SK-N-SH (cell line): ENCODE measurements around the gene CCDC197. TPM values are rescaled to one million over a fixed set of nuclear protein-coding genes. Genes with fewer than 3 reads are reported as not detected.

ENCODE experiments used
- CTCF ChIA-PET: fragments of 300-600, 350-600 bp; formaldehyde crosslinking; extraction: SDS; loops from one replicate; lab custom pipeline; 2021; lab: Yijun Ruan, JAX
- POLR2A ChIA-PET: fragments of 350-600 bp; sonication (Branson Sonifier 250); formaldehyde crosslinking; extraction: SDS; loops from one replicate; lab custom pipeline; 2020; ENCODE audit warnings: antibody characterized with exemption, inconsistent platforms; lab: Yijun Ruan, JAX
- DNase-seq: peaks from one replicate; pipeline ENCODE4 v3.0.0; 2012
- H2AFZ ChIP-seq: fragments of 200-600 bp; sonication (generic); 2 replicates; pipeline ENCODE4 v1.8.1; 2016; ENCODE audit warnings: antibody characterized with exemption, mild to moderate bottlenecking, low read depth
- H3F3A ChIP-seq: fragments of 200-600 bp; sonication (generic); replicated peaks from 2 replicates; pipeline ENCODE3; 2016; ENCODE audit warnings: antibody characterized with exemption, mild to moderate bottlenecking; ENCODE audit not compliant: insufficient read depth
- H3K27ac ChIP-seq, 2 experiments: fragments of 200-500 bp in 1 of 2; fragments of 200-600 bp in 1 of 2; sonication (Bioruptor generic) in 1 of 2; sonication (generic), shearing (Covaris generic) in 1 of 2; 2 replicates each; pipeline versions ENCODE4 v1.5.1 to v1.6.1; 2014 to 2016; ENCODE audit warnings: low read depth in 2 of 2, inconsistent platforms in 1 of 2, low read length in 1 of 2, mild to moderate bottlenecking in 1 of 2, mixed read lengths in 1 of 2
- H3K27me3 ChIP-seq: fragments of 200-600 bp; sonication (generic), shearing (Covaris generic); 2 replicates; pipeline ENCODE4 v1.6.1; 2016; ENCODE audit warnings: mixed run types; ENCODE audit not compliant: insufficient read depth
- H3K36me3 ChIP-seq, 2 experiments: fragments of 200-500 bp in 1 of 2; fragments of 200-600 bp in 1 of 2; sonication (Bioruptor generic) in 1 of 2; sonication (generic) in 1 of 2; replicated peaks in 1 of 2; 2 replicates each; pipeline versions ENCODE3 to v1.5.1; 2014 to 2016; ENCODE audit warnings: low read length in 1 of 2, mild to moderate bottlenecking in 1 of 2; ENCODE audit not compliant: insufficient read depth in 2 of 2, control insufficient read depth in 1 of 2
- H3K4me1 ChIP-seq, 2 experiments: fragments of 200-500 bp in 1 of 2; fragments of 200-600 bp in 1 of 2; sonication (Bioruptor generic) in 1 of 2; sonication (generic), shearing (Covaris generic) in 1 of 2; 2 replicates each; pipeline versions ENCODE4 v1.5.1 to v1.6.1; 2014 to 2016; ENCODE audit warnings: low read depth in 1 of 2, low read length in 1 of 2, mixed run types in 1 of 2; ENCODE audit not compliant: insufficient read depth in 2 of 2, control insufficient read depth in 1 of 2
- H3K4me2 ChIP-seq: fragments of 200-600 bp; sonication (generic), shearing (Covaris generic); 2 replicates; pipeline ENCODE4 v1.6.1; 2017; ENCODE audit warnings: mixed run types
- H3K4me3 ChIP-seq, 2 experiments: fragments of 200-500 bp in 1 of 2; fragments of 200-600 bp in 1 of 2; sonication (Bioruptor generic) in 1 of 2; sonication (generic), shearing (Covaris generic) in 1 of 2; 2 replicates each; pipeline versions ENCODE4 v1.5.1 to v1.8.1; 2014 to 2016; ENCODE audit warnings: low read depth in 2 of 2, inconsistent platforms in 1 of 2, low read length in 1 of 2, mild to moderate bottlenecking in 1 of 2, mixed read lengths in 1 of 2, moderate library complexity in 1 of 2
- H3K79me2 ChIP-seq: fragments of 200-600 bp; sonication (generic); 2 replicates; pipeline ENCODE4 v1.8.1; 2017; ENCODE audit warnings: mild to moderate bottlenecking; ENCODE audit not compliant: insufficient read depth
- H3K9ac ChIP-seq: fragments of 200-600 bp; sonication (generic); 2 replicates; pipeline ENCODE4 v1.6.1; 2017; ENCODE audit warnings: mixed run types
- H3K9me2 ChIP-seq: fragments of 200-600 bp; sonication (generic); 2 replicates; pipeline ENCODE4 v1.6.1; 2017; ENCODE audit warnings: mixed run types
- H3K9me3 ChIP-seq: fragments of 200-600 bp; sonication (generic); 2 replicates; pipeline ENCODE4 v1.6.1; 2017; ENCODE audit warnings: mixed run types, mild to moderate bottlenecking, moderate library complexity
- H4K20me1 ChIP-seq: fragments of 200-600 bp; sonication (generic); 2 replicates; pipeline ENCODE4 v1.6.1; 2017; ENCODE audit warnings: mild to moderate bottlenecking, mixed run types; ENCODE audit not compliant: insufficient read depth
- CHD2 ChIP-seq: fragments of 150-350 bp; IDR thresholded peaks from 2 replicates; pipeline ENCODE4 v1.6.1; 2018; ENCODE audit warnings: low read length; ENCODE audit not compliant: partially characterized antibody
- EZH2phosphoT487 ChIP-seq: fragments of 200-600 bp; sonication (generic); IDR thresholded peaks from 2 replicates; pipeline ENCODE4 v1.6.1; 2017; ENCODE audit warnings: low read depth, mixed run types, mild to moderate bottlenecking, antibody characterized with exemption, moderate library complexity, borderline replicate concordance
- FOSL2 ChIP-seq: IDR thresholded peaks from 2 replicates; pipeline ENCODE4 v1.4.0; 2012; ENCODE audit warnings: low read depth, mild to moderate bottlenecking, moderate library complexity, borderline replicate concordance
- FOXJ3 ChIP-seq: sonication (generic); formaldehyde crosslinking; IDR thresholded peaks from 2 replicates; pipeline ENCODE4 v1.5.1; 2020; ENCODE audit warnings: mild to moderate bottlenecking, missing genetic modification reagents
- JUND ChIP-seq: IDR thresholded peaks from 2 replicates; pipeline ENCODE4 v1.4.0; 2012
- NFIC ChIP-seq: IDR thresholded peaks from 2 replicates; pipeline ENCODE4 v1.4.0; 2012; ENCODE audit warnings: borderline replicate concordance
- PBX3 ChIP-seq: IDR thresholded peaks from 2 replicates; pipeline ENCODE4; 2012
- RAD21 ChIP-seq: IDR thresholded peaks from 2 replicates; pipeline ENCODE4 v1.6.1; 2012; ENCODE audit warnings: mild to moderate bottlenecking, low read length
- RCOR1 ChIP-seq: fragments of 150-350 bp; IDR thresholded peaks from 2 replicates; pipeline ENCODE4 v1.6.1; 2017; ENCODE audit warnings: antibody characterized with exemption, low read length
- REST ChIP-seq: IDR thresholded peaks from 2 replicates; pipeline ENCODE4 v1.6.1; 2012; ENCODE audit warnings: mild to moderate bottlenecking, low read depth, low read length, moderate library complexity
- RXRA ChIP-seq: IDR thresholded peaks from 2 replicates; pipeline ENCODE4 v1.4.0; 2012; ENCODE audit warnings: low read depth, mild to moderate bottlenecking, borderline replicate concordance
- SIN3A ChIP-seq: IDR thresholded peaks from 2 replicates; pipeline ENCODE4 v1.6.1; 2012; ENCODE audit warnings: low read depth, mild to moderate bottlenecking, low read length, moderate library complexity, borderline replicate concordance
- TCF12 ChIP-seq: IDR thresholded peaks from 2 replicates; pipeline ENCODE4 v1.4.0; 2012
- TEAD4 ChIP-seq: IDR thresholded peaks from 2 replicates; pipeline ENCODE4 v1.4.0; 2012; ENCODE audit warnings: mild to moderate bottlenecking, borderline replicate concordance; ENCODE audit not compliant: insufficient read depth
- WGBS: methylation state at CpG from one replicate; pipeline ENCODE4 v1.1.6; 2017; ENCODE audit warnings: low lambda C conversion rate; 5-methylcytosine and 5-hydroxymethylcytosine counted together
- polyA plus RNA-seq, 3 experiments: library from polyadenylated mRNA; depleted of rRNA; stranded (reverse); fragments of >200 nt; gene quantifications; 2 replicates each; pipeline ENCODE4 v1.2.3, GENCODE V29; 2012

CCDC197 gene
- polyA plus RNA-seq, 1 of the 3 experiments (the other 2 are of a cell fraction), result not detected

- Histone ChIP-seq H2AFZ (no peak overlapping the region), H3K27me3 (no peaks in the 10 kb centered on the region), H3K36me3 (no peaks in the 10 kb centered on the region), H3K9me3 (no peaks in the 10 kb centered on the region), H3K4me3 (no peak overlapping the region), H3K79me2 (no peaks in the 10 kb centered on the region), H3F3A (peaks cover 25% of the 10 kb centered on the region), H4K20me1 (no peaks in the 10 kb centered on the region), H3K9ac (no peak overlapping the region), H3K4me2 (no peak overlapping the region), H3K4me1 (peaks cover 3 to 19% of the 10 kb centered on the region in 2 experiments; a peak in 2 of 4 replicates), H3K27ac (no peak overlapping the region), H3K9me2 (no peaks in the 10 kb centered on the region)
- POLR2A ChIA-PET, result no interaction called here
- no peak for TF ChIP-seq CHD2
- DNase-seq, result no peak
- CTCF ChIA-PET, result interaction anchor here (1.0 to 2.3 kb wide), 5 partner anchors 10 to 176 kb away, joined by 3 to 10 read pairs (median 4); no protein-coding TSS in a partner anchor
- WGBS, result 100% methylated on average over 3 of the region's 3 CpGs
Observed at GRCh38 chr14:93960774-93961438, 36.2 kb upstream of the CCDC197 start.

- H3K9me2 ChIP-seq, result no peaks in the 10 kb centered on the region
- H3K27ac ChIP-seq, result no peak overlapping the region
- peaks cover 3 to 20% of the 10 kb centered on the region in 2 experiments; a peak in 2 of 4 replicates for H3K4me1 ChIP-seq
- no peaks in the 10 kb centered on the region for H3K36me3 ChIP-seq
- TF ChIP-seq TCF12 (no peak), NFIC (no peak), TEAD4 (no peak), PBX3 (no peak), RAD21 (no peak), FOSL2 (no peak), EZH2phosphoT487 (no peak), RCOR1 (no peak), REST (no peak), JUND (no peak), RXRA (no peak), SIN3A (no peak), FOXJ3 (CRISPR knock-in tag) (no peak)
- H3K9ac ChIP-seq, result no peak overlapping the region
- H3K9me3 ChIP-seq, result no peaks in the 10 kb centered on the region
- DNase-seq, result no peak
- ChIA-PET CTCF (interaction anchor here (1.7 to 2.3 kb wide), 2 partner anchors 22 to 175 kb away, joined by 4 to 10 read pairs; no protein-coding TSS in a partner anchor), POLR2A (no interaction called here)
- H3K4me3 ChIP-seq, result no peak overlapping the region
- no peaks in the 10 kb centered on the region for H3K79me2 ChIP-seq
- H3K4me2 ChIP-seq, result no peak overlapping the region
- peaks cover 32% of the 10 kb centered on the region for H3F3A ChIP-seq
- H4K20me1 ChIP-seq, result no peaks in the 10 kb centered on the region
- H3K27me3 ChIP-seq, result no peaks in the 10 kb centered on the region
- 95% methylated on average over 8 of the region's 8 CpGs for WGBS
- no peak overlapping the region for H2AFZ ChIP-seq
Observed at GRCh38 chr14:93961620-93962019, 35.5 kb upstream of the CCDC197 start.
